Activated T-cell treated with anti-CD3 and anti-CD28 coated beads for 4 hours (primary cell): ENCODE data around the gene KDR.

Source experiments
- DNase-seq: peaks from one replicate; pipeline ENCODE4 v3.0.0-alpha.2; 2020

The KDR gene

GRCh38 chr4:55122235-55122634, 3.2 kb downstream of the KDR start:
- no peak for DNase-seq

GRCh38 chr4:55121246-55121645, 4.1 kb downstream of the KDR start:
- DNase-seq, result no peak

DNA sequence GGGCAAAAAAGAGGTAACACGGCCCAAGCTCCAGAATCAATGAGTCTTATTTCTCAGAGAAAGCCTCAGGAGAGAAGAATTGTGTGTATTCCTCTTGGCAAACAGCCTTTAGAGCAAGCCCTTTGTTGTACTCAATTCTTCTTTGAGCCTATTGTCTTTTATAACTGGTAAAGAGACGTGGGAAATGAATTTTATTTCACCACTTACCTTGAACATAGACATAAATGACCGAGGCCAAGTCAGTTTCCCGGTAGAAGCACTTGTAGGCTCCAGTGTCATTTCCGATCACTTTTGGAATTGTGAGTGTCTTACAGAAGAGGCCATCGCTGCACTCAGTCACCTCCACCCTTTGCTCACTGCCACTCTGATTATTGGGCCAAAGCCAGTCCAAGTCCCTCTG, 7.0 kb downstream of the KDR start:
- DNase-seq, result no peak

GRCh38 chr4:55117511-55117910, 7.9 kb downstream of the KDR start:
- no peak for DNase-seq

GRCh38 chr4:55116450-55116849, 8.9 kb downstream of the KDR start:
- DNase-seq, result no peak

GRCh38 chr4:55111601-55112000, 13.8 kb downstream of the KDR start:
- no peak for DNase-seq

DNA sequence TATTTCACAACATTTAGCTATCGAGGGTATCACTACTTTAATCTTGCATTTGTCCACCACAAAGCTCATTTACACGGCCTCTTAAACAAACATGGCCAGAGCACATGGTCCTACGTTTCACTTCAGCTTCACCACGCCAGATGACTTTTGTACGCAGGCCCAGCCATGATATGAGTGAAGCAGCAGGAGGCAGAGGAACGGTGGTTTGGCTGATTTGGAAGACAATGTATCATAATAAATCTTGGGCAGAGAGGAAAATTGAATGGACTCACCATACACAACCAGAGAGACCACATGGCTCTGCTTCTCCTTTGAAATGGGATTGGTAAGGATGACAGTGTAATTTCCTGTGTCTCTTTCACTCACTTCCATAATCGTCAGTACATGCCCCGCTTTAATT, 15.3 kb downstream of the KDR start:
- no peak for DNase-seq

- DNase-seq, result no peak
Observed at GRCh38 chr4:55107054-55107453, 18.3 kb downstream of the KDR start.

- DNase-seq, result no peak
Observed at GRCh38 chr4:55103224-55103623, 22.2 kb downstream of the KDR start.

DNA sequence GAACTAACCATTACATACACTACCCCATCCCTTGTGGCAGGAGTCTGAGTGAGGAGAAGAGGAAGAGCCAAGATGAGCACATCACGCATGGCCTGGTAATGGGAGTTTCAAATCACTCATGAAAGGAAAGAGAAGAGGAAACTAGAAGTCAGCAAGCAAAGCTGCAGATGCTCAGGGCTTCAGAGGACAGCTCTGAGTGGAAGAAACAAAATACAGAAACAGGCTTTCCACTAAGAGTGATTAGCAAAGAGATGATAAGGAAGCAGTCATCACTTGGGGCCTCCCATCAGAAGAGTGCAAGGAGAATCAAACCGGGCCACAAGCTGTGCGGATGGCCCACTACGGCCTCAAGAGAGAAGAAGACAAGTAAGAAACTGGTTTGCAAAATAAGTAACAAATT, 25.6 kb downstream of the KDR start:
- no peak for DNase-seq

DNA sequence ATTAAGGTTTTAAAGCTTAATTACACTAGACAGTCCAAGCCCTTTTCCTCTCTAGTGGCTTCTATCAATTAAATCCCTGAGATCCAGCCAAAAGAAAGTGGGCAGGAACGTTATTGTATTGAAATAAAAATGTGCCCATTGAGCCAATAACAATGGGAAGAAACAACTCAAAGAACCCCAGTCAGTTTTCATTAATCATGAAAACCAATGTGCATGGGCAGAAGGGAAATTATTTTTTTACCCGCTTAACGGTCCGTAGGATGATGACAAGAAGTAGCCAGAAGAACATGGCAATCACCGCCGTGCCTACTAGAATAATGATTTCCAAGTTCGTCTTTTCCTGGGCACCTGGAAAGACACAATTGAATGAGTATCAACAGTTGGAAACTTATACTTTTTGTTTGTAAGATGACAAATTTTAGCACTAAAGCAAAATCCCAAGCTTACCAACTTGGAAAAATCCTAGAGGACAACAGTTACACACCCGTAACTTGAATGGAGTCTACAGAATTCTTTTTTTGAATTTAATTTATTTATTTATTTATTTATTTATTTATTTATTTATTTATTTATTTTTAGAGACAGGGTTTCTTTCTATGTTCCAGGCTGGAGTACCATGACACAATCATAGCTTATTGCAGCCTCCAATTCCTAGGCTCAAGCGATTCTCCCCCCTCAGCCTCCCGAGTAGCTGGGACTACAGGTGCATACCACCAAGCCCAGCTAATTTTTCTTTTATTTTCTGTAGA, 26.8 kb downstream of the KDR start:
- DNase-seq, result no peak

DNA sequence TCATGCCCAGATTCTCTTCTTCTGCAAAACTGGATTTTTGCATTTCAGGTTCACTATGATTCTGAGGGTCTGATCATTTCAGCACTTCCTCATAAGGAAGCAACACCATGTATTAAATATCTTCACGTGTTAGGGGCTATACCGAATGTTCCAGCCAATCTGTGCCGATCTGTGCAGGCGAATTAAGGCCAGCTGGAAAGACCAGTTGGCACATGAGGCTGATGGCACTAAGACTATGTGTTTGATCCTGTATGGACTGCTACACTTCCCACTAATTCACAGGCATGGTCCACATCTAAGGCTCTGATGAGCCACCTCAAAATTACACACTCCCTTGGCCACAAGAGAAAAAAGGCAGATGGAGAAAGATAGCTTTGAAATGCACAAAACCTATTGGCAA, 28.8 kb downstream of the KDR start:
- no peak for DNase-seq

- DNase-seq, result no peak
Observed at GRCh38 chr4:55096045-55096444, 29.4 kb downstream of the KDR start.

DNA sequence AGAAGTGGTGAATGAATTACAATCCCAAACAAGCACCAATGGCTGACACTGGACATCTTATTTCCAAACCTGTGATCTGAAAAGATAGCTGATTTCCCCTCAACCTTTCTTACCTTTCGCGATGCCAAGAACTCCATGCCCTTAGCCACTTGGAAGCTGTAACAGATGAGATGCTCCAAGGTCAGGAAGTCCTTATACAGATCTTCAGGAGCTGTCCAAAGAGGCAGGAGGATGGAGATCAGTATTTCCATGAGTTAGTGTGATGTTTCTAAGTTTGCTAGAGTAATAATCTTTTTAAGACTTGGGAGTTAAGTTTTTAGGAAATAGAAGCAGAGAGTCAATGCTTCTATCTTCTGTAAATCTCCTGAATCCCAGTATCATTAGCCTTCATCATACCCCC, 32.9 kb downstream of the KDR start:
- no peak for DNase-seq

- no peak for DNase-seq
Observed at GRCh38 chr4:55089916-55090315, 35.5 kb downstream of the KDR start.

GRCh38 chr4:55087913-55088260, 37.5 kb downstream of the KDR start:
- no peak for DNase-seq

DNA sequence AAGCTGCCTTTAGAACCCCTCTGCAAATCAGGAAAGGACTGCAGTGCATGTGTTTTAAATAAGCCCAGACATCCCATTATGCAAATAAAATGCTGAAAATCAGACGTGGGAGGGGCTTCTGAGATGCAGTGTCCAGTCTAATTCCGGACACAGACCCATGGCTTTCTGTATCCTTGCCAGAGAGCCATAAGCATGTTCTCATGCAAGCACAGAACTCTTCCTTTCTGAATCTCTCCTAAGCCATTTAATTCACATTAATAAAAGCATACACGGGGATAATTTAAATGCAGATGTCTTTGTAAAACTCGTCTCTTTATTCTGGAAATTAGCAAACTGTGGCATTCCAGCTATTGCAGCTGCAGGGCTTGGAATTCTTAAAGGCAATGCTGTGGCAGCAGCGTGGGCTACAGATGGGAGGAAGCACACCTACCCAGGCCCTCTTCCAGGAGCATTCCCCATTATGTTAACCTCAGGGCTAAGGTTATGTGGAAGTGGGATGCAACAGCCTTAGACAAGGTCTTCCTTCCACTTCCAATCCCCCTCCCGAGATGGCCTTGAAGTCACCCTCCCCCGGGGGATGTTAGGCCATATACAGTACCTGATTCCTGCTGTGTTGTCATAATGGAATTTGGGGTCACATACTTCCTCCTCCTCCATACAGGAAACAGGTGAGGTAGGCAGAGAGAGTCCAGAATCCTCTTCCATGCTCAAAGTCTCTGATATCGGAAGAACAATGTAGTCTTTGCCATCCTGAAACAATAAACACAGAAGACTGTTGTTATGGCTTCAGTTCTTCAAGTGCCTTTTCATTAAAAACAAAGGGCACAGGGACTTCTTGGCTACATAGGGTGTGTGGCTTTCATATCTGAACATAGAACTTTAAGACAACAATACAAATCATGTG, 38.1 kb downstream of the KDR start:
- DNase-seq, result no peak

DNA sequence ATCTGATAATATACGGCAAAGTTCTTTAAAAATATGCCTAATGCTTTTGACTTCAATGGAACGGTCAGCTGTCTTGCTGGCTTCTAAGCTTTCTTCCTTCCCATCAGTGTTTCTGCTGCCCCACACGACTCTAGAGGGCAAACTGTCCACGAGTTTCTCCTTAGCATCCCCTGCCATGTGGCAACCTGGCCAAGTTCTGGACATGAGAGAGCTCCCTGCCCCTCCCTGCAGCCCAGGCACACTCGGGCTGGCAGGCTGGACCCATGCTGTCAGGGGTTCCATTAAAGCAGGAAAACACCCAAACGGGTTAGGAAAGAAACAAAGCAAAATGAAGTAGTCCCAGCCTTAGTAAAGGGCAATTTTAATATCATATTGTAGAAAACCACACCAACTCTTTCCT, 38.8 kb downstream of the KDR start:
- DNase-seq, result no peak

- no peak for DNase-seq
Observed at GRCh38 chr4:55083735-55084134, 41.7 kb downstream of the KDR start.

DNA sequence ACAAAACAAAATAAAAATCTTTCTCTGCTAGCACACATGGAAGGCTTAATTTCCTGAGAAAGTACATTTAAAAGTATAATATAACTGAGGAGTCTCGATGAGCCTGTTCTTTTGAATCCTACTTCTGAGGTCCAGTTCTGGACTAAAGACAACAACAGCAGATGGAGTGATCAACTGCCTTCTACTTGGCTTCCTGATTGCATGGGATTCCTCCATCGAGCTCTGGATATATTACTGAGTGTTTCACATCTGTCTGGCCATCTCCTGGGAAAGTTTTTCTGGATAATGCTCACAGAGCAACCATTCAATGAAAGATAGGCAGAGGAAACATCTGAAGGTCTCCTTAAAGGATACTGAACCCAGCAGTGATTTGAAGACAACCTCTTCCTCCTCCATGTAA, 42.6 kb downstream of the KDR start:
- no peak for DNase-seq

DNA sequence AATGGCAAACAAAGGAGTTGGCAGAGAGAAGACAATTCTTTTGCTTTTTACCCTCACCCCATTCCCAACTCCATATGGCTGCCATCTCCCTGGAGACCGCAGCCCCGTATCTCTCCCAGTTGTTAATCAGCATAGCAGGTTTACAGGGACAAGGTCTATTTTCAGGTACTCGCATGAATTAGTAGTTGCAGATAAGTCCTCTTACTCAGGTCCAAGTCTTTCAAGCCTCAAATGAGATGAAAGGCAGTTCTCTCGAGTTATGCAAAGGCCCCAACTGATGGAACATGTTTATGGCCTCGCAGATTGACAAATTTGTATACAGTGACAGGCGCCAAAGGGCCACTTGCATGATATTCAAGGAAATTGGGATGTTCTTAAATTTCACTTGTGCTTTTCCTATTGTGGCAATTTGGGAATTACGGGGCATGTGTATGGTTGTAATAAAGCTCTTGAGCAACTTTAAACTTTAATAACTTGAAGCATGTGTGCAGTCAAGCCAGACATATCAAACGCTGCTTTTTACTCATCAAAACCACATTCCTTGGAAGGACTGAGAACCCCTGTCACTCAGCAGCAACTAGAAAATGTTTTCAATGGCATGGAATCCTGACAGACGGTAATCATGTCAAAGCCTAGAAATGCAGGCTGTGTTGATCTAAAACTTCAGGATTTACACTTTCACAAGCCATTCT, 45.1 kb downstream of the KDR start:
- DNase-seq, result no peak

DNA sequence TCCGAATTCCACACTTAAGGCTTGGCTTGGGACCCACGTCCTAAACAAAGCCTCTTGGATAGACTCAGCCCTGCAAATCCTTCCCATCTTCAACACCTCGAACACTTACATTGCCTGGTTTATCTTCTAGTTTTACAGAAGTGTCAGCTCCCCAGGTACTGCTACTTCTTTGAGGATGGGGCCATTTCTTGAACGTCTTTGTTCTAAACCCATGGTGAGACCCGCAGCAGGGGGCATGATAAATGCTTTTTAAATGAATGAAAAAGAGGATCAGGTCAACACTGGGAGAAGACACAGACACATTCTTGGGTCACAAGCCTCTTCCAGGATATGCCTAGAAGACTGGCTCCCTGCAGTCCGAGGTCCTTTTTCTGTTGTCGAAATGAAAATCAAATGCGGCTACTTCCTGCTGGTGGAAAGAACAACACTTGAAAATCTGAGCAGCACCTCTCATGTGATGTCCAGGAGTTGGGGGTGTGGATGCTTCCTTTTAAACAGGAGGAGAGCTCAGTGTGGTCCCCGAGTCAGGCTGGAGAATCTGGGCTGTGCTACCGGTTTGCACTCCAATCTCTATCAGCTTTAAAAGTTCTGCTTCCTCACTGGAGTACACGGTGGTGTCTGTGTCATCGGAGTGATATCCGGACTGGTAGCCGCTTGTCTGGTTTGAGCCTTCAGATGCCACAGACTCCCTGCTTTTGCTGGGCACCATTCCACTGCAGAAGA, 45.8 kb downstream of the KDR start:
- DNase-seq, result no peak

DNA sequence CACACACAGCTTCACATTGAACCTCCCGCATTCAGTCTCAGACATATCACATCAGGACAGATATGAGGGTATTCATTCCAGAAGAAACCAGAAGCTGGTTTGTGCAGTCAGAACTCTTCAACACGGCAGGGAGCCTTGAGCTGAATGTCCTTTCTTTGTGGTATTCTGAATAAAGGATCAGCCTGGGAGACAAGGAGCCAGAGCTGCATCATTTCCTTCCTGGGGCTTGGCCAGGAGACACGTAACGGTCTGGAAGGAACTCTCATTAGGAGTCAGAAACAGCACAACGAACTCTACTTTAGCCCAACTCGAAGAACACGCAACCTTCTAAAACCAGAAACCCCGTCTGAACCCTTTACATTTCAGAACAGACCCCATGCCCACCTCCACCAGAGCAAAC, 46.4 kb downstream of the KDR start:
- DNase-seq, result no peak
